Activated naive CD4-positive, alpha-beta T cell treated with anti-CD3 and anti-CD28 coated beads, Interleukin-2, amount 50 U/mL, for 72 hours (primary cell): ENCODE data around the gene DND1. TPM values are rescaled to one million over a fixed set of nuclear protein-coding genes. Genes with fewer than 3 reads are reported as not detected.
A peak's percentile ranks its signal among the peaks of the same experiment; 100 is the strongest.
"Not testable (repeated sequence)": the region's sequence is repeated elsewhere in the genome, so short reads cannot be mapped to it uniquely, and the experiment has no call there.

Source experiments
- ATAC-seq, 2 donors: fragments of 150-1000 bp; cut with Tn5 transposase; 2 replicates each; pipeline ENCODE4 v1.10.0; 2021; ENCODE audit warnings: mild to moderate bottlenecking in 2 of 2, moderate library complexity in 2 of 2
- DNase-seq, 2 donors: peaks; one replicate each; pipeline ENCODE4 v3.0.0; 2021 to 2022; ENCODE audit warnings: low spot score in 2 of 2
- H3K27ac Mint-ChIP-seq, 2 donors: one replicate each; pipeline ENCODE4 v1.8.0; 2022; ENCODE audit warnings: mild to moderate bottlenecking in 2 of 2, mixed read lengths in 2 of 2
- H3K36me3 Mint-ChIP-seq, 2 donors: one replicate each; pipeline ENCODE4 v1.8.0; 2022; ENCODE audit warnings: mixed read lengths in 2 of 2
- H3K9me3 Mint-ChIP-seq, 2 donors: one replicate each; pipeline ENCODE4 v1.8.0; 2022; ENCODE audit warnings: mixed read lengths in 2 of 2
- total RNA-seq, 2 donors: library from RNA; stranded (reverse); gene quantifications; one replicate each; pipeline ENCODE4 v1.2.3, GENCODE V29; 2022

The DND1 gene
- total RNA-seq, 2 donors from 2014 or later, result 0.82 to 3.4 TPM

DNA sequence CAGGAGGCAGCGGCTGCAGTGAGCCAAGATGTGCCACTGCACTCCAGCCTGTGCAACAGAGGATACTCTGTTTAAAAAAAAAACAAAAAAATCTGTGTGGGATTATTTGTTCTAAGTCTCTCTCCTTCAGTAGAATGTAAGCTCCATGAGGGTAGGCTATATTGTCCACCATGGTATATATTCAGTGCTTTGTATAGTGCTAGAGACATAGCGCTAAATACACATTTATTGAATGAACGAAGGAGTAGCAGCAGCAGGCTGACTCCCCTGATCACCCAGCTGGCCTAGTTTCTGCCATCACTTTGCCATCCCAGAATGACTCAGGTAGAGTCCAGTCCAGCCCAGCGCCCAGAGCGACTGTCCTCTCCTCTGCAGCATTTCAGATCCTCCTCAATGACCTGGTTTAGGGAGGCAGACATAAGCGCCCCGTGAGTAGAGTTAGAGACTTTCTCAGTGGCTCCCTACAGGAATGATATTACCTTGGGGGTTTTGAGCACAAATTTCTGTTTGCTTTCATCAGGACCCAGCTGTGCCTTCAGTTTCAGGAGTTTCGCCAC, 17.1 kb upstream of the DND1 start:
- DNase-seq (no peak), ATAC-seq (peak in 1 of 2 donors; percentile 37)
- Mint-ChIP-seq H3K36me3 (peaks cover 18 to 22% of the 10 kb centered on the region in 2 donors), H3K27ac (peak overlapping the region; percentile 97 to 99), H3K9me3 (no peaks in the 10 kb centered on the region)

DNA sequence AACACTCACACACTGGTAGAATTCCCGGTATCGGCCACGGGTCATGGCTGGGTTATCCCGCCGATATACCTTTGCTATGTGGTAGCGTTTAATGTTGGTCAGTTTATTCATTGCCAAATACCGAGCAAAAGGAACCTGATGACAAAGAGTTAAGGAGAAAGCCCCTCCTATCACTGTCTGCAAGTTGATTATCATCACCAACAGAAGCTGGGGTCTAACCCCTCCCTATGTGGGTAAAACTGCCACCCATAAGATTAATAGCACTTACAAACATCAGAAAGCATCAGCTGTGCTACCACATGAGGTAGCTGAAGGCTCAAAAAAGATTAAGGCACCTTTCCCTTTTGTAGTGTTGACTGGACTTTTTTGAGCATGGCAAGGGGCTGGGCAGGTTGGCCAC, 5.6 kb upstream of the DND1 start:
- no peaks in the 10 kb centered on the region for H3K36me3 Mint-ChIP-seq
- no peak overlapping the region for H3K27ac Mint-ChIP-seq
- DNase-seq (no peak), ATAC-seq (no peak)
- H3K9me3 Mint-ChIP-seq, result no peaks in the 10 kb centered on the region

DNA sequence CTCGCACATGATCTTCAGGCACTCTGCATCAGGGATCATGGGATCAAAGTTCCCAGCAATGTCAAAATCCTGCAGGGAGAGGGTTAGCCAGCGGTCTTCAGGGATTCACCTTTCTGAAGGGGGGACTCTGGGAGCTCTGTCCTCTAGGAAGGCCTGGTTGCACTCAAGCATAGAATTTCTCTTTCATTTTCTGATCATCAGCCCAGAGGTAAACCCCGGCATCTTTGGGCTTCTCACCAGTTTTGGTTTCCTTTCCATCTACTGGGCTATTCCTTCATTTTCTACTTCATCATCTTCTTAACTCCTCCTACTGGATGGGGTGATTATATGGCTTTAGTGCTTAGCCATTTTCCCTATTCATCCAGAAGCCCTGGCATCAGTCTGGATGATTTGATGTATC, 4.6 kb upstream of the DND1 start:
- Mint-ChIP-seq H3K36me3 (no peaks in the 10 kb centered on the region), H3K9me3 (no peaks in the 10 kb centered on the region), H3K27ac (no peak overlapping the region)
- DNase-seq (no peak), ATAC-seq (no peak)

DNA sequence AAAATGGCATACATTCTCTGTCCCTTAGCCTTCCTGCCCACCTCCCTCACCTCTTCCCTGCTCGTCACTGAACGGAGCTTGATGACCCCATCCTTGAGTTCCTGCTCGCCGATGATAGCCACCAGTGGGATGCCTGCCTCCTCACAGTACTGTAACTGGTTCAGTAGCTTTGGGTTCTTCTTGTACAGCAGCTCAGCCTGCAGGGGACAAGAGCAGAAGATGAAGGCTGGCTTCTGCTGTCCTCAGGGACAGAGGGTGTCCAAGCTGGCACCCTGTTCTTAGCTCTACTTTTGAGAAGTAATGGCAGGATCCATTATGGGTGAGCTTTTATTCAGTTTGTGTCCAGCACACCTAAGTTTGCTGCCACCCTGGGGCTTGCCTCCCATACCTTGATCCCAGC, 1.3 kb upstream of the DND1 start:
- ATAC-seq (peak in 1 of 2 donors; percentile 6), DNase-seq (no peak)
- Mint-ChIP-seq H3K27ac (peak overlapping the region in 1 of 2 donors; percentile 53), H3K36me3 (no peaks in the 10 kb centered on the region), H3K9me3 (no peaks in the 10 kb centered on the region)

GRCh38 chr5:140674211-140674610, 835 bp upstream of the DND1 start:
- Mint-ChIP-seq H3K27ac (peak overlapping the region; percentile 53 to 87), H3K36me3 (peaks cover 0 to 3% of the 10 kb centered on the region in 2 donors)

DNA sequence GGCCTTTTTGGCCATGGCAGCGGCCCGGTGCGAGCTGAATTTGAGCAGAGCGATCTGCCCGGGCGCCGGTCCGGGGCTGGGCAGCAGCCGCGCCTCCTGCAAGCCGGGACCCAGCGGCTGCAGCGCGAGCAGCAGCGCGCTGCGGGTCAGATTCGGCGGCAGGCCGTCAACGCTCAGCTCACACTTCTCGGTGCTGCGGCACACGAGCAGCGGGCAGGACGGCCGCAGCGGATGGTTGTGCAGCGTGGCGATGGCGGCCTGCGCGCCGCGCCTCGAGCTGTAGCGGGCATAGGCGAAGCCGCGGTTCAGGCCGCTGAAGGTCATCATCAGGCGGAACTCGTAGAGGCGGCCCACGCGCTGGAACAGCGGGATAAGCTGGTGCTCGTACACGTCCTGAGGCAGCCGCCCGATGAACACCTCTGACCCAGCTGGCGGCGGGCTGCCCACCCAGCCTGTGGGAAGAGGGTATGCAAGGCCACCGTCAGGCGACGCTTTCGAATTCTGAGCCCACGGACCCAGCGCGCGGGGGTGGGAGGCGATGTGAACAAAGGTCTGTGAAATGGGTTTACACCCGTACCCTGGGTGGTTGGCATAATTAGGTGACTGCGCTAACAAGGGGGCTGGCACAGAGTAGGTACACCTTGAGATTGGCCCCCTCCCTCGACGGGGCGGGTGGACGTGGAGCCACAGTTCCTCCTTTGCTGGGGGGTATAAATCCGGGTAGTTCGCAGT, 755 bp downstream of the DND1 start:
- ATAC-seq, result peak in 1 of 2 donors; percentile 51
- Mint-ChIP-seq H3K36me3 (peaks cover 8 to 14% of the 10 kb centered on the region in 2 donors), H3K9me3 (no peaks in the 10 kb centered on the region), H3K27ac (no peak overlapping the region)
- DNase-seq, result no peak

More at GRCh38 chr5:140674211-140674610, 835 bp upstream of the DND1 start:
- H3K9me3 Mint-ChIP-seq, result no peaks in the 10 kb centered on the region
- DNase-seq, result no peak
- ATAC-seq, result no peak

DNA sequence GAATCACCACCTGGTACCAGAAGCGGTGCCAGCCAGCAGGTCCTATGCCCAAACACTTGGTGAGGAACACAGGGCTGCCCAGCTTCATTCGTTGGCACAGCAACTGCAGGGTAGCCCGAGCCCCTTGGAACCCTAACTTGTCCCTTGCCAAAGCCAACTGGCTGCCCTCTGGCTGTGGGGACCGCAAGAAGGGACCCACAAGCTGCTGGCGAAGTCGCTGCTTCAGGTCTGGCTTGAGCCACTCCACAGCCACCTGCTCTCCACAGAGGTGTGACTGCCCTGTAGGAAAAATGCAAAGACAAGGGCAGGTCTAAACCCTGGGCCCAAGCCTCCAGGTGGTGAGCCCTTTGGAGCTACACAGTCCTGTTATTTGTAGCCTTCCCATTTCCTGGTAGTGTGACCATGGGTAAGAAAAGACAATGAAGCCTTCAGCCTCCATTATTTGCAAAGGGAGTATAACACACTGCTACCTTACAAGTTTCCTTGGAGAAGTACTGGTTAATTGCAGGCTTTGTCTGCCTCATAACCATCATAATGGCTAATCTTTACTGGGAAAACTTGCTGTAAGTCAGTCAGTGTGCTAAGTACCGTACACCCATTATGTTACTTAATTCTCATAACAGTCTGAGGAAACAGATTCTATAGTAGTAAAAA, 1.8 kb downstream of the DND1 start:
- Mint-ChIP-seq H3K36me3 (peaks cover 17 to 22% of the 10 kb centered on the region in 2 donors), H3K27ac (peak overlapping the region in 1 of 2 donors; percentile 79), H3K9me3 (no peaks in the 10 kb centered on the region)
- DNase-seq, result no peak
- ATAC-seq, result no peak

DNA sequence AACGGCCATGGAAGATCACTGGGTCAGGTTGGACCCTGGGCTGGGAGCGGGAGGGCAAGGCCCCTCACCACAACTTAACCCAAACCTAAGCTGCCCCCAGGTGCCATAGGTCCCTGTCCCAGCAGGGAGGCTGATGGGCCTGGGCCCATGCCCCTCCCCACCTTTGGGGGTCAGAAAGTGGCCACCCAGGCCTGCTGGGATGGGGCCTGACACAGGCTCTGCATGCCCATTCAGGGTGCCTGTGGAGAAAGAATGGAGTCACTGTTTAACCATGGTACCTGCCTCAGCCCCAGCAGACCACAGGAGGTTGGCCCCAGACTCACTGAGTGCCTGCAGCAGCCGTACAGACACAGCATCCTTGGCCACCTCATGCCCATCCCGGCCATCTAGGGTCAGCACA, 2.3 kb downstream of the DND1 start:
- DNase-seq, H3K27ac Mint-ChIP-seq, ATAC-seq, H3K9me3 Mint-ChIP-seq: not testable (repeated sequence)
- H3K36me3 Mint-ChIP-seq, result peaks cover 22 to 27% of the 10 kb centered on the region in 2 donors

- DNase-seq (peak; percentile 94 to 96), ATAC-seq (peak; percentile 97 to 98)
- H3K27ac Mint-ChIP-seq, result peak within 1 kb of the TSS; percentile 95 to 99
- H3K9me3 Mint-ChIP-seq, result peaks cover 0 to 4% of the 10 kb centered on the region in 2 donors
- H3K36me3 Mint-ChIP-seq, result peaks cover 43 to 53% of the 10 kb centered on the region in 2 donors
Observed at GRCh38 chr5:140664359-140665119, 8.8 kb downstream of the DND1 start, which contains the start of gene WDR55. WDR55 (plus strand) TSS chr5:140664904; CDS start chr5:140664913, 9 bp downstream.

GRCh38 chr5:140664030-140664358, 9.4 kb downstream of the DND1 start:
- ATAC-seq, result no peak
- no peak for DNase-seq
- Mint-ChIP-seq H3K9me3 (peaks cover 0 to 4% of the 10 kb centered on the region in 2 donors), H3K27ac (peak overlapping the region; percentile 95 to 99), H3K36me3 (peaks cover 38 to 54% of the 10 kb centered on the region in 2 donors)

DNA sequence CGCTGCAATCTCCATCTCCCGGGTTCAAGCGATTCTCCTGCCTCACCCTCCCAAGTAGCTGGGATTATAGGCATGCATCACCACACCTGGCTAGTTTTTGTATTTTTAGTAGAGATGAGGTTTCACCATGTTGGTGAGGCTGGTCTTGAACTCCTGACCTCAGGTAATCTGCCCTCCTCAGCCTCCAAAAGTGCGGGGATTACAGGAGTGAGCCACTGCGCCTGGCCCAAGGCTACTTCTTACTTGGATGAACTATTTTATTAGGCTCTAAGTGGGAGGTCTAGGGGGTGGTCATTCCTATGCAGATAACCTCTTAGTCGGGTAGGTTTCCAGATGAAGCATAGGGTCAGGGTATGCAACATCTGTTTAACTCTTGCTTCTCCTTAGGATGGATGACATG, 13.0 kb downstream of the DND1 start:
- H3K27ac Mint-ChIP-seq, result not testable (repeated sequence)
- peaks cover 21 to 42% of the 10 kb centered on the region in 2 donors for H3K36me3 Mint-ChIP-seq

DNA sequence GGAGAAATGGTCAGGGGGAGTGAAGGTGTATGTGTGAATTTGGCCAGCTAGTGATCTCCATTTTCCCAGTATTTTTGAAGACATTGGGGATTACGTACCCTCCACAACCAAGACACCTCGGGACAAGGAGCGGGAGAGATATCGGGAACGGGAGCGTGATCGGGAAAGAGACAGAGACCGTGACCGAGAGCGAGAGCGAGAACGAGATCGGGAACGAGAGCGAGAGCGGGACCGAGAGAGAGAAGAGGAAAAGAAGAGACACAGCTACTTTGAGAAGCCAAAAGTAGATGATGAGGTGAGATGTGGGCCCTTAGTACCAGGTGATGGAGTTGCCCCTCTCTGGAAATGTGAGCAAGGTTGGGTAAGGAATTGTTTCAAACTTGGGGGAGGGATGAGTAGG, 14.5 kb downstream of the DND1 start:
- H3K27ac Mint-ChIP-seq, result peak overlapping the region; percentile 55 to 74
- H3K36me3 Mint-ChIP-seq, result peaks cover 12 to 33% of the 10 kb centered on the region in 2 donors
- no peaks in the 10 kb centered on the region for H3K9me3 Mint-ChIP-seq
- no peak for DNase-seq
- no peak for ATAC-seq

More for the DNA sequence above, 13.0 kb downstream of the DND1 start:
- H3K9me3 Mint-ChIP-seq, DNase-seq, ATAC-seq: not testable (repeated sequence)

DNA sequence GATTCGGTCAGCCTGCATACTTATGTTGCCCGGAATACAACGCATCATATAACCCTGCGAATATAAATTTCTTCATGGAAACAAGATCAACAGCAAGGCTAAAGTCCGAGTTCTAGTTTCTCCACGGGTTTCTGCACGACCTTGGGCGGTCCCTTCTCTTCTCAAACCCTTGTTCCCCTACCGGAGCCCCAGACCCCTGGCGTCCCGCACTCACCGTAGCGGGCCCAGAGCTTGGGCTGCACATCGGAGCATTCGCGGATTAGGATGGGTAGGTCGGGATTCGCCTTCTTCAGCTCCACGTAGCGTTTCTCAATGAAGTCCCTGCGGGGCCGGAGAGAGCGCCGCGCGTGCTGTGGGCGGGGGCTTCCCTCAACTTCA, 26.3 kb downstream of the DND1 start:
- peak overlapping the region; percentile 95 to 100 for H3K27ac Mint-ChIP-seq
- DNase-seq (no peak), ATAC-seq (no peak)
- H3K36me3 Mint-ChIP-seq, result peaks cover 17% of the 10 kb centered on the region in 2 donors
- H3K9me3 Mint-ChIP-seq, result no peaks in the 10 kb centered on the region

DNA sequence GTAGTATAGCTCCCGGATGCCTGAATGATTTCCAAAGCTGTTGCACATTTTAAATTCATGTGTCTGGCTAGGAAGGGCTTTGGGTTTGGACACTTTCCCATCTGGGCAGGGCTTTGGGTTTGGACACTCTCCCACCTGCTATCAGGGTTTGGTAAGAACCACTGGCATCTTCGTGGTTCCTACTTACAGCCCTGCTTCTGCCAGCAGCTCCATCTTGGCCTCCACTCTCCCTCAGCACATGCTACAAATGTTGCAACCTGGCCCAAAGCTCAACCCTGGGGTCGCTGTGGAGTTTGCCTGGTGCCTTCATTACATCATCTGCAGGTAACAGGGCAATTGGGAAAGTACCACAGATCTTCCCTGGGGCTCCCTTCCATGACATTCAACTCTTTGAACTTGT, 30.7 kb downstream of the DND1 start:
- no peak for DNase-seq
- Mint-ChIP-seq H3K9me3 (no peaks in the 10 kb centered on the region), H3K36me3 (peaks cover 10 to 20% of the 10 kb centered on the region in 2 donors), H3K27ac (peak overlapping the region in 1 of 2 donors; percentile 41)
- no peak for ATAC-seq

- DNase-seq, result no peak
- Mint-ChIP-seq H3K27ac (peak overlapping the region in 1 of 2 donors; percentile 40), H3K9me3 (no peaks in the 10 kb centered on the region), H3K36me3 (peaks cover 8 to 11% of the 10 kb centered on the region in 2 donors)
- no peak for ATAC-seq
Observed at GRCh38 chr5:140641716-140642115, 31.7 kb downstream of the DND1 start.

- Mint-ChIP-seq H3K27ac (peak within 1 kb of the TSS; percentile 88 to 99), H3K9me3 (no peaks in the 10 kb centered on the region), H3K36me3 (peaks cover 6 to 8% of the 10 kb centered on the region in 2 donors)
- peak; percentile 87 to 93 for ATAC-seq
- DNase-seq, result peak; percentile 95
Observed at GRCh38 chr5:140639148-140639981, 34.0 kb downstream of the DND1 start, which contains the start of gene TMCO6. TMCO6 (plus strand) TSS chr5:140639451; CDS start chr5:140639528, 77 bp downstream.
